ENCODE data around the gene ETV3.

DNA sequence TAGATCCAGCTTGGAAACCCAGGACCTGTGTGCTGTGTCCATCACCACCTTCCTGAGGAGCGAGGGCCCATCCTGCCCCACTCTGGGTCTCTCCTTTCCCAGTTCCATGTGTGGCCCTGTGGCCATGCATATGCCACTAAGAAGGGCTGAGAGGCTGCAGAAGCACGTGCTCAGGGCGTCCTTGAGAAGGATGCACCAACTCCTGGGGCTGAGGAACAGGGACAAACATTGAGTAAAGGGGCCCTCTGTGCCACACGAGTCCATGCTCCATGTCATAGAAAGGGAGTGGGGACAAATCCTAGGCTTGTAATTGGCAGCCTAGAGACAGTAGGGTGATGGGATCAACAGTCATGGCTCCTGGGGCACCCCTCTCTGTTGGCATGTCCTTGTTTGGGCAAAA, 47.0 kb downstream of the ETV3 start:
- no peak for TF ChIP-seq POLR2A (IDR thresholded peaks at IDR 0.05)
- TF ChIP-seq, protein P1, sequence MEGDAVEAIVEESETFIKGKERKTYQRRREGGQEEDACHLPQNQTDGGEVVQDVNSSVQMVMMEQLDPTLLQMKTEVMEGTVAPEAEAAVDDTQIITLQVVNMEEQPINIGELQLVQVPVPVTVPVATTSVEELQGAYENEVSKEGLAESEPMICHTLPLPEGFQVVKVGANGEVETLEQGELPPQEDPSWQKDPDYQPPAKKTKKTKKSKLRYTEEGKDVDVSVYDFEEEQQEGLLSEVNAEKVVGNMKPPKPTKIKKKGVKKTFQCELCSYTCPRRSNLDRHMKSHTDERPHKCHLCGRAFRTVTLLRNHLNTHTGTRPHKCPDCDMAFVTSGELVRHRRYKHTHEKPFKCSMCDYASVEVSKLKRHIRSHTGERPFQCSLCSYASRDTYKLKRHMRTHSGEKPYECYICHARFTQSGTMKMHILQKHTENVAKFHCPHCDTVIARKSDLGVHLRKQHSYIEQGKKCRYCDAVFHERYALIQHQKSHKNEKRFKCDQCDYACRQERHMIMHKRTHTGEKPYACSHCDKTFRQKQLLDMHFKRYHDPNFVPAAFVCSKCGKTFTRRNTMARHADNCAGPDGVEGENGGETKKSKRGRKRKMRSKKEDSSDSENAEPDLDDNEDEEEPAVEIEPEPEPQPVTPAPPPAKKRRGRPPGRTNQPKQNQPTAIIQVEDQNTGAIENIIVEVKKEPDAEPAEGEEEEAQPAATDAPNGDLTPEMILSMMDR (IDR thresholded peaks at IDR 0.05 in 4 of 5, conservative IDR thresholded peaks at IDR 0.05 in 1 of 5) = no peak

All from gastrocnemius medialis (tissue), 4 donors.